NCI-H1694 treated with DMSO at 0.1 percent for 48 hours (cell line): ENCODE data around the gene CCIN.
"Not testable (repeated sequence)": the region's sequence is repeated elsewhere in the genome, so short reads cannot be mapped to it uniquely, and the experiment has no call there.

ENCODE experiments used
- DNase-seq: peaks from one replicate; lab custom pipeline; 2025; lab: John Stamatoyannopoulos, UW

CCIN gene

DNA sequence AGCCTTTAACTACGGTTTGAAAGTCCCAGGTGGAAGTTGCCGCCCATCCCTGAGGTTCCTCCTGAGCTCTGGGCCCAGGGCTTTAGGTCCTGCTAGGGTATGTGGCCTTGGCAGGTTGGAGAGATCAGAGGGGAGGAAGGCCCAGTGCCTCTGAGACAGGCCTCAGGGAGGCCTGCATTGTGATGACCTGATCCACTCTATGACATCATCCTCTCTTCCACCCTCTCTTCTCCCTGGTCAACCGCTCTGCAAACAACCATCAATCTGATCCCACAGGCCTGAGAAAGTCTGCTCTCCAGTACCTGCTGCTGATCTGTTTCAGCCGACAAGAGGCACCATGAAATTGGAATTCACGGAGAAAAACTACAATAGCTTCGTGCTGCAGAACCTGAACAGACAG is at the start of gene CCIN:
CCIN (plus strand) TSS at position 223 of the 400 bp plus-strand sequence; CDS start at position 338, 115 bp downstream.
- no peak for DNase-seq

DNA sequence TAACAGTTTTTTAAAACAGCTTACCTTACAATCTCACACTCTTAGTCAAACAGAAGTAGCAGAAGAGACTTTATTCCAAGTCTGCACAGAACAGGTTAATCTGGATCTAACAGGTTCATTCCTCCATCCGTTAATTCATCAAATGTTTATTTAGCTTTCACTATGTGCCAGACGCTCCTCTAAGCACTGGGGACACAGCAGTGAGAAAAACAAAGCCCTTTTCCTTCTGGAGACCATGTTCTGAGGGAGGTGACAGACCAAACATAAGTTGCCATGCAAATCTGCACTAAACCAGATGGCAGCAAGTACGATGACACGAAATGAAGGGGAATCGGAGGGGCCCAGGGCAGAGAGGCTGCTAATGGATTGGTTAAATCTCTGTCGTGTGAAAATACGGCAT is 49.7 kb upstream of the CCIN start:
- peak; percentile 15 for DNase-seq

DNA sequence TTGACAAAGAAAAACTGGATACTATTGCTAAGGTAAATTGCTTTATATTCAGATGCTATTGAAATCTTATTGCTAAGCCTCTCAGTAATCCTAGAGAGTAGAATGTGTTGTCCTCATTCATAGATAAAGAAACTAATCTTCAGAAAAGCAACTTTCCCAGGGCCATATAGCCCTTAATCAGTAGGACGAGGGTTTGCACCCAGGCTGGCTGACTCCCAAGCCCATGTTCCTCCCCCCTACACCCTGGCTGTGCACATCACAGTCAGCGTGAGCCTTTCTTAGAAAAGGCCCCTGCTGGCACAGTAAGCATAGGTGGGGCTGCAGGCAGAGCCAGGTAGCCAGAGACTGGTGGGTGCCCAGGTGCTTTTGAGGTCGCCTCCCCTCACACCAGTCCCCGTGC is 48.5 kb upstream of the CCIN start:
- DNase-seq: no peak

DNA sequence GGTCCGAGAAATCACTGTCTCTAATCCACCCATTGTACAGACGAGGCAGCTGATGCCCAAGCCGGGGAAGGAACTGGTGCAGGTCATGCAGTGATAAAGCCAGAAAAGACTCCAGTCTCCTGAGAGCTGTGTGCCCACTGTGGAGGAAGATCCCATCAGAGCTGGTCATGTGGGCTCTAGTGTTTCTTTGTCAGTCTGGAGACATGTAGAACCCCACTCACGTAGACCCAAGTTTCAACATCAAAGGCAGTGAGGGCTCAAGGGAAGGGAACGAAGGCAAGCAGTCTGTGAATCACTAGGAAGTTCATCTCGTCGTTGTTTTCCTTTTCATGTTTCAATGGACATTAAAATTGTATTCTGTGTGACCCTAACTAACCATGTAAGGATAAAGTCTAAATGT is 47.2 kb upstream of the CCIN start:
- no peak for DNase-seq

DNA sequence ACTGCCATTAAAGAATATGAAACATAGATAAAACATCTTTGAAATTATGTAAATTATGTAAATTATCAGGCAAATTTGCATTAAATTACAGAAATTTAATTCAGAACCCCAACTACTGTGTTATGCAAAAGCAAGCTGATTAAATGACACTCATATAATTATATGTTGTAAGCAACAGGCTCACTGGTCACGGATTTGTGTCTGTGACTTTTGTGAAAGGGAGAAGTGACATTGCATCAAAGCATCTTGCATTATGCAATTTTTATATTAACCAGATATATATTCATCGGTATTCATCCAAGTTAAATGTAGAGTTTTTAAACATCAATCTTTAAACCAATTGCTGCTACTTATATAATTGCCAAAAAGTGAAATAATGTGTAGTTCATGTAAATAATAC is 45.7 kb upstream of the CCIN start:
- no peak for DNase-seq

DNA sequence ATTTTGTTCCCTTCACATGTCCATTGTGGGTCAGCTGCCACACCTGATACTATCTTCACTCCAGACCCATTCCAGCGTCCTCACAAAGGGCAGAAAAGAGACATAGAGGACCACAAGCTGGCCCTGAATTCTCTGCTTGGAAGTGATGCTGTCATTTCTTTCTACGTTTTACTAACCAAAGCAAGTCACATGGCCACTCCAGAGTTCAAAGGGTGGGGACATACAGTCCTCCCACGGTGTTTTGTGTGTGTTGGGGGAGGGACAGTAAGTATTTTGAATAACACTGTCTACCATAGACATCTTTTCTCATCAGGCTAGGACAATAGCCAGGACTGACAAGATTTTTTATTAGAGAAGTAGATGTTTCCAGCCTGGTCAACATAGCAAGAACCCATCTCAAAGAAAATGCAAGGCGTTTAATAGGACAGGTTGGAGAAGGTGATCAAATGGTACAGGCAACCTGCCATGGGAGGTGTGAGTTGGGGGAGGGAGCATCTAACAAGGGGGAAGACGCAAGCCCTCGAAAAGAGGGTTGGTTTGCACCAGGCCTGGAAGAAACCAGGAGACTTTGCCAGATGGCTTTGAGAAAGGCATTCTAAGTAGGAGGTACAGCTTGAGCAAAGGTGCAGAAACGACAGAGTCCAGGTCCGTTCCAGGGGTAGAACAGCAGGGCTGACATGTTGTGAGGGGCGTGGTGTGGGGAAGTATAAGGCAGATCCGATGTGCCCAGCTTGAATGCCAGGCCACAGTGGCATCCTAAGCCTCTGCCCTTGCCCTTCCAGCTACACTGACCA is 43.9 kb upstream of the CCIN start:
- DNase-seq: no peak

DNA sequence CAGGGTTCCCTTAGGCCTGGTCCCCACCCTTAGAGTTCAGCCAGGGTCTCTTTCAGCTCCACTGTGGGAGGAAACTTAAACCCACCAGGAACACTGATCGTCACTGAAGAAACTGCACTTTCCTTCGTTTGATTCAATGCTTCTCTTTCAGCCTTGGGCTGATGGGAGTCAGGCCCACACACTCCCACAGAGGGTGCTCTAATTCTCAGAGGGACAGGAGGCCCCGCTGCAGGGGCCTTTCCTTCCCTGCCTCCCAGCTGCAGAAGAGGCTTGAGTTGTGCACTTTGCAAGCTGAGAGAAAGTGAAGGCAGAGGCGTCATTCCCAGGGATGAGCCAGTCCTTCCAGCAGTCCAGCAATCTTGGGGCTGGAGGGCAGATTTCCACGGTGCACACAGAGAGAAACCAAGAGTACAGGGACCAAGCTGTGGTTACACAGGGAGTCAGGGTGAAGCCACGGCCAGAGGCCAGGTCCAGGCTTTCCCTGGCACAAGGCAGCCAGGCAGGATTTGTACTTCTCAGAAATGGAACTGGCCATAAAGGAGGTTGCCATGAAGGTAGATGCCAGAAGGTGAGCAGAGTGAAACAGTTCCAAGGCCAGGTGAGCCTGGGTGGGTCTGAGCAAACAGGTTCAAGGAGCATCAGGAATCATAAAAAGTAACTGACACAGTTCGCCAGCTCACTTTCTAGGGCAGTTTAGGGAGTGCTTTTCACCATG is 43.0 kb upstream of the CCIN start:
- DNase-seq: no peak

DNA sequence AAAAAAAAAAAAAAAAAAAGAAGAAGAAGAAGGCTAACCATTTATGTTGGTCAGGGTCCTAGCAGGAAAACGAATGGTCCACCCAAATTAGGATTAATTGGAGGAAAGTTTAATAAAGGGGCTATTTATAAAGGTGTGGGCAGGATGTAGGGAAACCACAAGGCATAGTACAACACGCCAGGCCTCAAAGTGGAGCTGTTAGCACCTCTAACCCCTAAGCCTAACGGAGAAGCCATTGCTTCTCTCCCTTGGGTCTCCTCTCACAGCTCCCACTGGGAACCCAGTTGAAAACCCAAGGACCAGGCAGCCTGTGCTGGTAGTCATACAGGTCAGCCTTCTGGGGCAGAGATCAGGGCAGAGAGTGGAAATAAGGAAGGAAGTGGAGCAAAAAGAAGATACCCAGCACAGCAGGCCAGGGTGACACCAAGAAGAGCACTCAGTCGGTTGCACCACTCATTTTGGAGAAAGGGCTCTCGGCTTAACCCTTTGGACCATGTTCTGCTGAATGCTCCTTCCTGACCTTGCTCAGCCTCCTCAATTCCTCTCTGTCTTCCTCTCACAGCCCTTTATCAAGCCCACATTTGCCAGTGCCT is 41.4 kb upstream of the CCIN start:
- no peak for DNase-seq

DNA sequence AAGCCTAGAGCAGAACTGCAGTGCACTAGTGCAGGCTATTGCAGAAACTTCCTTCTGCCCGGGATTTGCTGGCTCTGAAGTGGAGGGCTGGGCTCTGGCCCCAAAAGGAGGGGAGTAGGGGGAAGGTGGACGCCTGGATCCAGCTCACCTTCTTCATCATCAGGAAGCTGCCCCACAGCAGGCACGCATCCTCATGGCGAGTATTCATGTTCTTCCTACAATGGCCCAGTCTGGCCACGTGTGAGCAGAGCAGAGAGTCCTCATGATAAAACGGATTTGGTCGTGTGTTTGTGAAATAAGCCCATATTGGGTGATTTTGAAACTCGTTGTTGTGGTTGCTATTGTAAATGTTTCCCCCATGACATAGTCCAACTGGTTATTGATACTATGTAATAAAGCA is 40.8 kb upstream of the CCIN start:
- DNase-seq: no peak

DNA sequence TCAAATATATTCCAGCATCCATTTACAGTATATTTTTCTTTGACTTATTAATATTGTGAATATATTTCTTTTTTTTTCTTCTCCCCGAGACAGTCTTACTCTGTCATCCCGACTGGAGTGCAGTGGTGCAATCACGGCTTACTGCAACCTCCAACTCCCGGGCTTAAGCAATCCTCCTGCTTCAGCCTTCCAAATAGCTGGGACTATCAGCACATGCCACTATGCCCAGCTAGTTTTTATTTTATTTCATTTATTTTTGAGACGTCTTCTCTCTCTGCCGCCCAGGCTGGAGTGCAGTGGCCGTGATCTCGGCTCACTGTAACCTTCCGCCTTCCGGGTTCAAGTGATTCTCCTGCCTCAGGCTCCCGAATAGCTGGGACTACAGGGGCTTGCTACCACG is 40.0 kb upstream of the CCIN start:
- DNase-seq: no peak

DNA sequence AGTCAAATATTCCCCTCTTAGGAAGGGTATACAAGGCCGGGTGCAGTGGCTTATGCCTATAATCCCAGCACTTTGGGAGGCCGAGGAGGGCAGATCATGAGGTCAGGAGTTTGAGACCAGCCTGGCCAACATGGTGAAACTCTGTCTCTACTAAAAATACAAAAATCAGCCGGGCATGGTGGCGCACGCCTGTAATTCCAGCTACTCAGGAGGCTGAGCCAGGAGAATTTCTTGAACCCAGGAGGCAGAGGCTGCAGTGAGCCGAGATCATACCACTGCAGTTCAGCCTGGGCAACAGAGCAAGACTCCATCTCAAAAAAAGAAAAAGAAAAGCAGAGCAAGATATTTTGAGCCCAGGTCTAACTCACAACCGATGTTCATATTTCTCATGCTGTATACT is 37.5 kb upstream of the CCIN start:
- not testable (repeated sequence) for DNase-seq

DNA sequence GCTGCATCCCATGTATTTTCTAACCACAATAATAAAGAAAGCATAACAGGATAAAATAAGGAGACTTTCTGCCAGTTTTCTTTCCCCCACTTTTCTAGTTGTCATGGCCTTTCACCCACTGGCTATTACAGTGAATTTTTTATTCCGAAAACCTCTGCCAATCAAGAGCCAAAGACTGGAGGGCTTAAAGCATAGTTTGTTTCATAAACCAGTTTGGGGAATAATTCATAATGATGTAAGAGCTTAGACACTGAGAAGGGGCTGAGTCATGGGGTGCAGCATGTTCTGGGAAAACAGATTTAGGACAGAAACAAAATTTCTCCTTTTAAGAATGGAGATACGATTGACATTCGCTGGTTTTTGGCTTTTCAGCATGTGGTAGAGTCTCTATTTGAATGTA is 37.1 kb upstream of the CCIN start:
- DNase-seq: no peak

DNA sequence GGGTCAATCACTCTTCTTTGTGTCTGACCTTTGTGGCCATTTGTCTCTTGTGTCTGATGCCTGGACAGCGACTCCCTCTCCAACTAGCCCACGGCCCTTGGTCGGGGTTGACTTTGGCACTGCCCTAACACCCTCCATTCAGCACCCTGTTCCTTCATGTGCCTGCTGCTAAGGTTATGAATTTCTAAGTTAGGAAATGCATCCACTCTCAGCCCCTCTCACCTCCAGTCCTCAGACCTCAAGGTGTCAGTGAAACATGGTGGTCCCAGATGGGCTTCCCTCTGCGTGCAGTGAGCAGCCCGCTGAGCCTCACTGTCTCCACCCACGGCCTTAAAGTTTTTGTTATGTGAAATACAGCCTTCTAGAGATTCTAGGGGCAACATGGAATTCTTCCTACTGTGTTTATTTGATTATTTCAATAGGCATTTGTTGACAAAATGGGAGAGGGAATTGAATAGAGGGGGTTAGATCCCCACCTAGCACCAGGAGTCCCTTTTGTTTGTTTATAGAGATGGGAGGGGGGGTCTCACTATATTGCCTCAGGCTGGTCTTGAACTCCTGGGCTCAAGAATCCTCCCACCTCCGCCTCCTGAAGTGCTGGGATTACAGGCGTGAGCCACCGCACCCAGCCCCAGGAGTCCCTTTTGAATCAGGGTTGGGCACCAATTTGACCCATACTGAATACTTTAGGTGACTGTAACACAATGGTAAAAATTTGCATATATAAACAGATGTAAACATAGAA is 34.3 kb upstream of the CCIN start:
- no peak for DNase-seq

DNA sequence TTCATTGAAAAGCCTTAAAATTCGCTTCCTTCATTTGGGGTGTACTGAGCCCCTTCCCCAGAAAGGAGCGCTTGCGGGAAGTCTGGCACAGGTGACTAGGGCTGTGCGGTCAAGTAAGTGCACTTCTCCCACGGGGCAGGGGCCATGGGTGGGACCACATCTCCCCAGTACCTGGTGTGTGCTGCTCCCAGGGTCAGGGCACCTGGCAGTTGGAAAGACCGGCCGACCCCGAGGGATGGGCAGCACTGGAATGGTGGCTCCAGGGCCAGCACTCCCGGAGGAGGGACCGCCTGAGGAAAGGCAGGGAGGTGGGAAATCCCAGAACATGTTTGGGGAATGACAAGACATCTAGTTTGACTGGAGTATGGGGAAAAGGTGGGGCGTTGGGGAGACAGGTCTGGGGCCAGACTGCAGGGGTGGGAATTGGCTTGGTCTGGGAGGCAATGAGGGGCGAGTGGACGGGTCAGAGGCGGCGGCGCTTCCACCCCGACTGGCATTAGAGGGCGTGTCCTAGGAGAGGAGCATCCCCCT is 33.4 kb upstream of the CCIN start:
- no peak for DNase-seq

DNA sequence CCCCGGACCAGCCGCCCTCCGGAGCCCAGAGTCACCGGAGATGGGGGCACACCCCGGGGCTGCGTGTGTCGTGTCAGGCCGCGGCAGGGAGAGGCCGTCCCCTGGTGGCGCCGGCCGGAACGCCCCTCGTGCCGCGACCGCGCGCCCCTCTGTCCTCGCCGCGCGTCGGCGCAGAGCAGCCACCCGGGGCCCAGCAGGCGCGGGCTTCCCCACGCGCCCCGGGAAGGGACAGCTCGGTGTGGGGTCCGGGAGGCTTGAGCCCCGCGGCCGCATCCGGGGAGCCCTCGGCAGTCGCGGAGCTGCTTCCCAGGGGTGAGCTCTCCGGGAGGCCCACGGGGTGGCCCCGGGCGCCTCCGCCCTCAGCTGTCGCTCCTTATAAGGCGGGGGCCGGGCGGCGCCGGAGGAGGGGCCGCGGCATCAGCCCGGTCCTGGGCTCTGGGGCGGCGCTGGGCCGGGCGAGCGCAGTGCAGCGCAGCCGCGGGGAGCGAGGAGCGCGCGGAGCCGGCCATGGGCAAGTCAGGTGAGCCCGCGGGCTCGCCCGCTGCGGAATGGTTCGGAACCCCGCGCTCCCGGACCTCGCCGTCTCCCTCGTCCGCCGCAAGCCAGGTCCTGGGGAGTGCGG is 32.8 kb upstream of the CCIN start, which contains the start of gene GLIPR2:
GLIPR2 (plus strand) TSS at position 462 of the 622 bp plus-strand sequence; CDS start at position 508, 46 bp downstream.
- DNase-seq: peak; percentile 59

DNA sequence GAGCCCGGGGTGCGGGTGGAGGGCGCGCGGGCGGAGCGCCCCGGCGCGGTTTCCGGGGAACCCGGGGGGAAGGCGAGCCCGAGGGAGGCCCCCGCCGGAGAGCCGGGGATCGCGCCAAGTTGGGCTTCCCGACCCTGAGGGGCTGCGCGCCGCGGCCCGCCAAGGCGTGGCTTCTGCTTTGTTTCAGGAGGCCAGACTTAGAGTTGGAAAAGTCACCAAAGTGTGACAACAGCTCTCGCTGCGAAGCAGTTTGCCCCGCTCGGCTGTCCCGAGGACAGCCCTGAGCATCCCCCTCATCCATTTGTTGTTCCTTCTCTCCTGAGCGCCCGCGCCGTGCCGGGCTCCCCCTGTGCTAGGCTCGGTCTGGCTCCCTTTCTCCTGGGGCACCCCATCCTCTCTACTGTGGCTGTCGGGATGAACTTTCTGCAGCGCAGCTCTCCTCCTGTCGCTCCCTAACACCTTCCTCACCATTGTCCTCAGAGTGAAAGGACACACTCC is 32.2 kb upstream of the CCIN start:
- no peak for DNase-seq

DNA sequence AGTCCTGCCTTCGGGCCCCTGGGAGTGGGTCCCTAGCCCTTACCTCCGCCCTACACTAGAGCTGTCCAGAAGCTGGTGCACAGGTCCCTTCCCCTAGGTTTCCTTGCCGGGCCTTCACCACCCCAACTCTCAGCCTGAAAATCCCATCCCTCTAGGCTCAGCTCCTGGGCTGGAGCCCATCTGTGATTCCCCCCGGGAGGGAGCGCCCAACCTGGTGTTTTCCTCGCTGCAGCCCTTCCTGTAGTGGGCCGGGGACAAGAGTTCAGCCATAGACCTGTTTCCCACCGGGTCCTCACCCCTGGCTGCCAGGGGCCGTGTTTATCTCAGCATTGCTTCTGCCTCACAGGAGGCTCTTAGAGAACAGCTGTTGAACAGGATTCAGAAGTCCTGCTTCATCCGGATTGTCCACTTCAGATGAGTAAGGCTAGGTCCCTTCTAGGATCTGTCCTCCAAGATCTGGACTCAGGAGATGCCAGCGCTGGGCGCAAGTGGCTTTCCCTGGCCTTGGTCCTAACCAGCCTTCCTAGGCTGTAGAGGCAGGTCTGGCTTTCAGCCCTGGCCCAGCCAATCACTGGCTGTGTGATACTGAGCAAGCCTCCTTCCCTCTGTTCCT is 31.7 kb upstream of the CCIN start:
- no peak for DNase-seq

DNA sequence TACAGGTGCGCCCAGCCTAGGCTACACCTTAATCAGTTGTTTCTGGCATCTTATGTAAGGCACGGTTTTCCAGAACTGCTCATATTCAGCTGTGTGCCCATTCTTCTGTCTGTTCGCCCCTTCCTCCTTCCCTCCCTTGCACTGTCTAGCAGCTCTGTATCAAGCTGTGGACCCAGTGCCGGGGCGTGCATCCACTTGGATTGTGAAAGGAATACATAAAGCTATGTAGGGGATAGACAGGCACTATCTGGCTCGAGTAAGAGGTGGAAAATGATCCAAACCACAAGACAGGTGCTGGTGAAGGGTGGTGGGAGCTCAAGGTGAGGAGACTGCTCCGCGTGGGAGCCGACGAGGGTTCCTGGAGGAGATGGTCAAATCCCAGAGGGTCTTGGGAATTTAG is 30.7 kb upstream of the CCIN start:
- no peak for DNase-seq

DNA sequence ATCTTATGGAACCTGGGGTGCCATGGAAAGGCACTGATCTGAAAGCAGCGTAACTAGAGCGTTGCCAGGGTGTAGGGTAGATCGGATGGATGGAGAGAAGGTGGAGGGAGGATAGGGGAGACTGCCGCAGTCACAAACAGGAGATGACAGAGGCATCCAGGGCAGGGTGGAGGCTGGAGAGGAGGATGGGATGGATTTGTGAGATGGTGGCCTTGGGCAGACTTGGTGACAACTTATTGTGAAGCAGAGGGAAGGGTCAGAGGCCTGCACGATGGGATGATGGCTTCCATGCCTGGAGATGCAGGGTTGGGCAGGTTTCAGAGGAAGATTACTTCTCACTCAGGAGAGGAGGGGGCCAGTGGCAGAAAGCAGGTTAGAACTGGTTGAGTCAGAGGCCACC is 30.3 kb upstream of the CCIN start:
- no peak for DNase-seq

DNA sequence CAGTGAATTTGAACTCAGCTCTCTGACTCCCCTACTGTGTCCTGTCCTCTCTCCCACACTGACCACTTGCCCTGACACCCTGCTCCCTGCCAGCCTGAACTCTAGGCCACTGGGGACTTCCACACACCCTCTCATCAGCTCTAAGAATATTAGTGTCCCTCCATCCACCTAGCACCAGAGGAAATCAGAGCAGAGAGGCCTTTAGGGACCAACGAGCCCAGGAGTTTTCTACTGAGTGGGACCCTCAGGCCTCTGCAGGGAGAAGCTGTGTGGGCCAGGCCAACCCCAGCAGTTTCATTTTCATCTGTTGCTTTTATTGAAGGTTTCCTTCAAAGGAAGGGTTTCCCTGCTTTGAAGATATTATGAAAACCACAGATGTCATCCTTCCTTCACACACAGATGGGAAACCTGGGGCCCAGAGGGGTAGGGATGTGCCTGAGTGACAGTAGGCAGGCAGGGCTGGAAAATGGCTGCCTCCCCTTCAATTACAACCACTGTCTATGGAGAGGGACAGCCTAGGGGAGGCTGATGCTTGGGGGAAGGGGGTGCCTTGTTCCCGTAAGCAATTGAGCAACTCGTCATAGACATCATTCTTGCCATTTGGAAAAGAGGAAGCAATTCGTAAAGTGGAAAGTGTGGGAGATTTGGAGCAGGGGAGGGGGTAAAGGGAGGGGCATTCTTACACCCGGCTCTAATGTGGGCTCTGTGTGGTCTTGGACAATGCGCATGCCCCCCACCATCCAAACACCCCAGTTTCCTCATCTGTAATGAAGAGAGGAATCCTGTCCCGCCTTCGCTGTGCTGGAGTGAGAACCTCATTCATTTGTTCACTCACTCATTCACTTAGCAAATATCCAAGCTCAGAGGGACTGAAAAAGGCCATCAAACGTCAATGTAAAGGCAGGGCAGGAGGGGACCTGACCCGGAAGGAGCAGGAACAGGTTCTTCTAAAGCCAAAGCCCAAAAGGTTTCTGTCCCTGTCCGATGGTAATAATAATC is 28.8 kb upstream of the CCIN start:
- no peak for DNase-seq
